A549 (cell line): Measurements from ENCODE around the gene PRPF8.

Experiments used
- CEBPB ChIP-seq, 2 experiments: fragments of >200 bp in 1 of 2; sonication (Bioruptor Twin) in 1 of 2; formaldehyde crosslinking in 1 of 2; IDR thresholded peaks; 2 replicates each; pipeline ENCODE4 v1.6.1; 2012 to 2016
- EP300 ChIP-seq, 2 experiments: fragments of >200 bp; sonication (Bioruptor Twin); formaldehyde crosslinking; IDR thresholded peaks; 2 replicates in 1 of 2; 3 replicates in 1 of 2; pipeline ENCODE4 v1.6.1; 2016 to 2017
- MAX ChIP-seq: IDR thresholded peaks from 2 replicates; pipeline ENCODE4 v1.6.1; 2012
- TF ChIP-seq, protein P1 (sequence below): fragments of >200 bp; sonication (Bioruptor Twin); formaldehyde crosslinking; IDR thresholded peaks from 3 replicates; pipeline ENCODE4 v1.5.1; 2016
- TF ChIP-seq, protein P2 (sequence below): fragments of >200 bp; sonication (Bioruptor Twin); formaldehyde crosslinking; IDR thresholded peaks from 2 replicates; pipeline ENCODE4 v1.6.1; 2016

DNA sequence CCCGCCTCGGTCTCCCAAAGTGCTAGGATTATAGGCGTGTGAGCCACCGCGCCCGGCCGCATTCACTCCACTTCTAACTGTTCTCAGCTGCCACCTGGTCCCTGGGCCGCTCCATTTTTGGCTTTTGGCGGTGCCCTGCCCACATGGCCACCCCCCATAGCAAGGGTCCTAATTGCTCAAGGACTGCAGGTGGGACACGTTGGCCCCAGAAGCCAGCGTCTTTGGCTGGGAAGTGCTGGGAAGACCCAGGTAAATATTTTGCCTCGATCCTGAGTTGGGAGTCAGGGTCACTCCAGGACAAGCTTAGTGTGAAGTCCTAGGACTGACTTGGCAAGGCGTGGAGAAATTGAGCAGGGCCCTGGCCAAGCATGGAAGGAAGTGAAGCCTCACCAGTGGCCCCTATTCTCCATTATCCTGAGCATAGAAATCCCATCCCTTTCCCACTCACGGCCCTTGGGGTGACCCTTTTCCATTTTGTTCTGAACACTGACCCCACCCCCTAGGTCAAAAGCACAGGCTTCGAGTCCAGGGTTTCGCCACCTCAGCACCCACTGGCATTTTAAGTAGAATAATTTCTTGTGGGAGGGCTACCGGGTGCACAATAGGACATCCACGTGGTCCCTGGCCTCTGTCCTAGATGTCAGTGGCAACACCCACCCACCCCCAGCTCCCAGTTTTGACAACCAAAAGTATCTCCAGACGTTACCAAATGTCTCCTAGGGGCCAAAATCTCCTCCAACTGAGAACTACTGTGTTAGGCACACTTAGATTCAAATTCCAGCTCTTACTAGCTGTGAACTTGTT is 33.9 kb upstream of the PRPF8 start:
- TF ChIP-seq, protein P1, sequence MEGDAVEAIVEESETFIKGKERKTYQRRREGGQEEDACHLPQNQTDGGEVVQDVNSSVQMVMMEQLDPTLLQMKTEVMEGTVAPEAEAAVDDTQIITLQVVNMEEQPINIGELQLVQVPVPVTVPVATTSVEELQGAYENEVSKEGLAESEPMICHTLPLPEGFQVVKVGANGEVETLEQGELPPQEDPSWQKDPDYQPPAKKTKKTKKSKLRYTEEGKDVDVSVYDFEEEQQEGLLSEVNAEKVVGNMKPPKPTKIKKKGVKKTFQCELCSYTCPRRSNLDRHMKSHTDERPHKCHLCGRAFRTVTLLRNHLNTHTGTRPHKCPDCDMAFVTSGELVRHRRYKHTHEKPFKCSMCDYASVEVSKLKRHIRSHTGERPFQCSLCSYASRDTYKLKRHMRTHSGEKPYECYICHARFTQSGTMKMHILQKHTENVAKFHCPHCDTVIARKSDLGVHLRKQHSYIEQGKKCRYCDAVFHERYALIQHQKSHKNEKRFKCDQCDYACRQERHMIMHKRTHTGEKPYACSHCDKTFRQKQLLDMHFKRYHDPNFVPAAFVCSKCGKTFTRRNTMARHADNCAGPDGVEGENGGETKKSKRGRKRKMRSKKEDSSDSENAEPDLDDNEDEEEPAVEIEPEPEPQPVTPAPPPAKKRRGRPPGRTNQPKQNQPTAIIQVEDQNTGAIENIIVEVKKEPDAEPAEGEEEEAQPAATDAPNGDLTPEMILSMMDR = no peak
- TF ChIP-seq CEBPB (IDR thresholded peaks at IDR 0.05) (no peak), MAX (no peak), EP300 (IDR thresholded peaks at IDR 0.05) (no peak)
- TF ChIP-seq, protein P2, sequence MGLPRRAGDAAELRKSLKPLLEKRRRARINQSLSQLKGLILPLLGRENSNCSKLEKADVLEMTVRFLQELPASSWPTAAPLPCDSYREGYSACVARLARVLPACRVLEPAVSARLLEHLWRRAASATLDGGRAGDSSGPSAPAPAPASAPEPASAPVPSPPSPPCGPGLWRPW = no peak
